GM18511 (cell line): Measurements from ENCODE around the gene MYH14.

Source experiments
- ATAC-seq: cut with Tn5 transposase; IDR thresholded peaks from one replicate; pipeline ENCODE4 v1.9.1; 2021; ENCODE audit warnings: mild to moderate bottlenecking, moderate library complexity; ENCODE audit not compliant: unreplicated experiment

The MYH14 gene

DNA sequence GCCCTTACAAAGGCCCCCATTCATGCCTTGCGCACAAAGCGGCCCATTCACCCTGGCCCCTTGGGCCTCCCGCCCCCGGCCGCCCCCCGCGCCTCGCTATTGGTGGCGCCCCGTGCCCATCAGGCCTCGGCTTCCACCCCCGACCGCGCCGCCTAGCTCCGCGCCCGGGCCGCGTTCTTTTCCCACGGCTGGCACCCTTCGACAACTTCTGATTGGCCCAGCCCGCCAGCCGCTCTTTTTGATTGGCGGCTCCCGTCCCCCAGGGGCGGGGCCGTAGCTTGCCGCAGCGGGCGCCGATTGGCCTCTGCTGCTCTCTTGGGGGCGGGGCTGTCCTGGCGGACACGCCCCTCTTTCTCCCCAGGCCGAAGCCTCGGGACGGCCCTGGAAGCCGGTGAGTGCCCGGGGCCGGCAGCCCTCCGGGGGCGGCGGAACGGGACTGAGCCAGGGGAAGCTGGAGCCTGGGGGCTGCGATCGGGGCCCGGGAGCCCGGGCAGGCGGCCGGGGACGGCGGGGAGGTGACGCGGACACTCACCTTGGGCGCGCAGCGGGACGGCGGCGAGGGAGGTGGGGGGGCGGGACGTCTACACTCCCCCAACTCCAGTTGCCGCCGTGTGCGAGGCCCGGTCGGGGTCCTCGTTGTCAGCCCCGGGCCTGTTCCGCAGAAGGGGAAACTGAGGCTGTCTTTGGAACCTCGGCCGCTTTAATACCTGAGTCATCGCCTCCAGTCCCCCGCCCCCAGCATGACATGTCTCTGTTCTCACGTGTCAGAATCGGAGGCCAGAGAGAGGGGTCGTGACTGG, at the start of gene MYH14:
Gene MYH14, plus strand, starts transcription at position 342 of the 800 bp plus-strand sequence. CDS start 6,744 bp downstream, outside the sequence.
- no peak for ATAC-seq

DNA sequence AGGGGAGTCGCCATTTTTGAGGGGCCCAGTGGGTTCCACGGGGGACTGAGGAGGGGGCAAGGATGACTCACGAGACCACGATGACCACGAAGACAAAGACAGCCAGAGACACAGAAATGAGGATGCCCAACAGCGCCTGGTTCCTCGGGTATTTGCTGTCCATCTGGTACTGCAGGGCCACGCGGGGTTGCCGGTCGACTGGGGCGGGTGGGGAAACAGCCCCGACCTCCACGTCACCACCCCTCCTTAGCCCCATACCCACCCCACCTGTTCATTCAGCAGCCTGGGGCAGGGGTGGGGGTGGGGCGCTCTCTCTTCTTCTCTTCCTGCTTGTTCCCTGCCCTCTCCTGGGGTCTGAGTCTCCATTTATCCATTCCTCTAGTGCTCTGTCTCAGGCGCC, 48.9 kb upstream of the MYH14 start:
- no peak for ATAC-seq

DNA sequence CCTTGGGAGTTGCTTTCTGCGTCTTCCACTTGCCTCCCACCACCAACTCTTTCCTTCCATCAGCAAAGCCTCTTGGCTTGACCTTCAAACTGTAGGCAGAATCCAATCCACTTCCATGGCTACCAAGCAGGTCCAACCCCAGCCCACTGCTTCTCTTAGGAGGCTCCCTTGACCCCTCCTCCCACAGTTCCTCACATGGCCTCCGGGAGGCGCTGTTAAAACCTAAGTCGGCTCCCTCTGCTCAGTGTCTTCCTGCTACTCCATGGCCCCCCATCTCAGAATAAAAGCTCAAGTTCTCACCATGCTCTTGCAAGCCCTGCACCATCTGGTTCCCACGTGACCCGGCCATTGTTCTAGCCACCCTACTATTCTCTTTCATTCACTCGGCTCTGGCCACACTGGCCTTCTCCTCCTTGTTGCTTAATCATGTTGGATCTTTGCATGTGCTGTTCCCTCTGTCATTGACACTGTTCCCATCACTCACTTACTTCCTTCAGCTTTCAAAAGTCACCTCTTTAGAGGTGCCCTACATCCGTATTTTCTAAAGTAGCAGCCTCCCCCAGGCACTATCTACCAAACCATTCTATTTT, 47.8 kb upstream of the MYH14 start:
- no peak for ATAC-seq

DNA sequence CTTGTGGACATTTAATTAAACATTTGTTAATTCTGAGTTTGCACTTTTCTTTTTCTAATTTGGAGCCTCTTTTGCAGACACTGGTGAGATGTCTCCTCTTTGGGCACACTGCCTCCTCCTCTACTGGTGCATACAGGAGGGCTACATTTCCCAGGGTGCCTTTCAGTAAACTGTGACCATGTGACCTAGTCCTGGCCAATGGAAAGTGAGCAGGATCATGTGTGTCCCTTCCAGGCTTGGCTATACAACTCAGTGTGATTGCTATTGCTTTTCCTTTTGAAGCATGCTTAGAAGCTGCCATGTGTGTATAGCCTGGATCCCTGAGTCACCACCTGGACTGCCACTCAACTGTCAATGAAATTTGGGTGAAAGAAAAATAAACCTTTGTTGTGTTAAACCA, 44.8 kb upstream of the MYH14 start:
- no peak for ATAC-seq

DNA sequence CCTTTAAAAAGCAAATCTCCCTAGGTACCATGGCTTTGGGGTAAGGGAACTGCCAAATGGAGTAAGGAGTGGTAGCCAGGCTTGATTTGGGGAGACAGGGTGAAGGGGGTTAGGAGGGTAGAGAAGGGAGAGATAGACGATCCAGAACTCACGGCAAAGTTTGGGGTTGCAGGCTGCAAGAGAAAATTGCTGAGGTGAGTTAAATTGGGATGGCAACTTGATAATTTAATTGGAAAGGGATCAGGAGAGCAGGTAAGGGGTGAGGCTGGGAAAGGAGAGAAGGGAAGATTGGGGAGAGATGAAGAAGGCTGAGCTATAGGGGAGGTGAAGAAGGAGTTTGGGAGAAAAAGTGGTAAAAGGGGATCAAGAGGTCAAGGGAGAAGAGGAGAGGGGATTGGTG, 44.3 kb upstream of the MYH14 start:
- ATAC-seq, result no peak

DNA sequence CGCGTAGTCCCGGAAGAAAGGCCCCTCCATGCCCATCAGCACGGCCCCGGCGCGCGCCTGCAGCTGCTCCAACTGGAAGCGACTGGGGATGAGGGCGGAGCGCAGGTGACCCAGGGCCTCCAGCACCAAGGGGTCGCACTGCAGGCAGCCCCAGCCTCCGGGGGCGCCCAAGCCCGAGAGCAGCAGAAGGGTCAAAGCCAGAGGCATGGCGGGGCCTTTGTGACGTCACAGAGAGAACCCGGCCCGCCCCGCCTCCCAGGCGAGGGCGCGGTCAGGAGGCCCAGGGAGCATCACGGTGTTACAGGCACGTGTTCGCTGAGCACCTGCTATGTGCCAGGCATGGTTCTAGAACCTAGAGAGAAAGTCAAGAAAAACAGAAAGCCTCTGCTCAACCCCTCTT, 40.4 kb upstream of the MYH14 start, which contains the start of gene IZUMO2:
Gene IZUMO2, minus strand, starts transcription at position 294 of the 400 bp plus-strand sequence. Its CDS starts 87 bp downstream, at position 207.
- no peak for ATAC-seq

DNA sequence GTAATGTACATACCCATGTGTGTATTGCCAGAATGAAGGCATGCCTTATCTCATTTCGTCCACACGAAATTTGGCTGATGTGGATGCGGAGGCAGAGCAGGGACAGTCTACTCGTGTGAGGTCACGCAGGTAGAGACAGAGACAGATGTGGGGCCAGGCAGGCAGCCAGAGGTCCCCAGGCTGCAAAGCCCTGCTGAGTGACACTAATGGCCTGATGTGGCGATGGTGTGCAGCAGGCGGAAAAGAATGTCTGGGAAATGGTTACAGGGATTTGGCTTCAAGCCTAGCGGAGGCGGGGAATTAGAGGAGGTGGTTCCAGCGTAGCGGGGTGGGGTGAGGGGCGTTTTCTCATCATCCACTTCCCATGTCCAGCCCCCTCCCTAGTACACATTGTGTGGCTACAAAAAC, 36.1 kb upstream of the MYH14 start:
- ATAC-seq, result no peak

DNA sequence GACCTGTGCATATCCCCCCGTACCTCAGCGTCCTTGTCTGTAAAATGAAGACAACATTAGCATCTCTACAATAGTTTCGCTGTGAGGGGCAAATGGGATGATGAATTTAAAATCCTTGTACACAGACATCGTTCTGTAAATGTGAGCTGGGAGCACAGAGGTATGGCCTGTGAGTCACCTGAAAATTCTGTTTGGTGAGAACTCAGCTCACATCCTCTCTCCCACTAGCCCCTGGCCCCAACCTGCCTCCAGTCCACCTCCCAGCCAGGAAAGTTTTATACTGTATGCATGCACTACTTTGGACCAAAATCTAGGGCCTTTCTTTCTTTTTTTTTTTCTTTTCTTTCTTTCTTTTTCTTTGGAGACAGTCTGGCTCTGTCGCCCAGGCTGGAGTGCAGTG, 31.7 kb upstream of the MYH14 start:
- no peak for ATAC-seq

DNA sequence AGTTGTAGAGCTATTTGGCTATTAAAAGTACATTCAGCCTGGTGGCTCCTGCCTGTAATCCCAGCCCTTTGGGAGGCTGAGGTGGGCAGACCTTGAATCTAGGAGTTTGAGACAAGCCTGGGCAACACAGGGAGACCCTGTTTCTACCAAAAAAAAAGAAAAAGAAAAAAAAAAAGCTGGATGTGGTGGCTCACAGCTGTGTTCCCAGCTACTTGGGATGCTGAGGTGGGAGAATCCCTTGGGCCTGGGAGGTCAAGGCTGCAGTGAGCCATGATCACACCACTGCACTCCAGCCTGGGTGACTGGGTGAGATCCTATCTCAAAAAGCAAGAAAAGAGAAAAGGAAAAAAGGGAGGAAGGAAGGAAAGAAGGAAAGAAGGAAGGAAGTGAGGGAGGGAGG, 30.7 kb upstream of the MYH14 start:
- ATAC-seq, result no peak

DNA sequence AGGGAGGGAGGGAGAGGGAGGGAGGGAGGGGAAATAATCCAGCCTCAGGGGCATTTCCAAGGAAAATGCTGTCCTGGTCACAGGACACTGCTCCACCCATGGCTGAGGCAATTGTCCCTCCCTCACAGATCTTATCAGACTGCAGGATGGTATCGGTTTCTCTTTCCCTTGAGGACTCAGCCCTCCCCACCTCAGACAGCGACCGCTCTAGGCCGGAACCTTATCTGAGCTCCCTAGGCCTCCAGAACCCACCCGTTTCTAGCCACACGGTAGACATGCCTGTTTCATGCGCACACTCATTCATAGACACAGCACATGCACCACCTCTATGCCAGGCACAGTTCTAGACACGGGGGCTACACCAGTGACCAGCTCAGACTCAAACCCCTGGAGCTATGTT, 30.3 kb upstream of the MYH14 start:
- no peak for ATAC-seq

DNA sequence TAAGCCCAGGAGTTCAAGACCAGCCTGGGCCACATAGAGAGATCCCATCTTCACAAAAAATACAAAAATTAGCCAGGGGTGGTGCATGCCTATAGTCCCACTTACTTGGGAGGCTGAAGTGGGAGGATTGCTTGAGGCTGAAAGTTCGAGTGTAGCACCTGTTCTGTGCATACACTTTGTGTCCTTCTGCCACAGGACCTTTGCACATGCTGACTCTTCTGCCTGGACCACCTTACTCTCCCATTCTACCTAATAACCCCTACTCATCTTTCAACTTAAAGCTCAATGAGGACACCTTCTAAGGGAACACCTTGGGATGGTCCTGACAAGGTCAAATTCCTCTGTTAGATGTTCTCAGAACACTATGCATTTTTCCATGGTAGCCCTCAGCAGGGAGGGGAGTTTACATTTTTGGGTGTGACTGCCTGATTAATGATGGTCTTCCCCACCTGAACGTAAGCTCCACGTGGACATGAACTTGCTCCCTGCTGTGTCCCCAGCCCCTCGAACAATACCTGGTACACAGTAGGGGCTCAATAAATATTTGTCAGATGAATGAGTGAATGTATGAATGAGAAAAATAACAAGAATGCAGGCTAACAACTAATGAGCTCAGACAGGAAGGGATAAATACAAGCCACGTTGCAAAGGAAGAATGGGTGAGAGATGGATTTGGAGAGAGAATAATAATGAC, 29.2 kb upstream of the MYH14 start:
- ATAC-seq, result no peak

DNA sequence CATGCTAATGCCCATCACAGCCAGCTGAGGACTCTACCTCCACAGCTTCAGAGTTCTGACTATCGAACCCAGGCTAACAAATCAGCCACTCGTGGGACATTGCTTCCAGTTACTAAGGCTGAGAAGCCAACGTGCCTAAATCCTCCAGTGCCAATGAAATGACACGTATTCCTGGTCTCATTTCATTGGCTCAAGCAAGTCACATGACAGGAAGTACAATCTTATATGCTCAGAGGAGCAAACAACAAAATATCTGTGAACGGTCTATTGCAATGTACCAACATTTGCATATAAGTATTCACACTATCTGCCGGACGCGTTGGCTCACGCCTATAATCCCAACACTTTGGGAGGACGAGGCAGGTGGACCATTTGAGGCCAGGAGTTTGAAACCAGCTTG, 27.5 kb upstream of the MYH14 start:
- no peak for ATAC-seq

DNA sequence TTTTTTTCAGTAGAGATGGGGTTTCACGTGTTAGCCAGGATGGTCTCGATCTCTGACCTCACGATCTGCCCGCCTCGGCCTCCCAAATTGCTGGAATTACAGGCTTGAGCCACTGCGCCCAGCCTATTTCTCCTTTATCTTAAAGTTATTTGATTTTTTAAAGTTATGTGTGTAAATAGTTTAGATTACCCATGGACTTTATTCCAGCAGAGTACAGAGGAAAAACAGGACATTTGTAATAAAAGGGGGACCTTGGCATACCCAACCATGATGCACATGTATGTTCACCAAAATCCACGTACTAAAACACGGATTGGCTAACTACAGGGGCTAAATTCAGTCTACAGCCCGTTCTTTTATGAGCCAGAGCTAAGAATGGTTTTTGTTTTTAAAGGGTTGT, 26.6 kb upstream of the MYH14 start:
- ATAC-seq, result no peak

DNA sequence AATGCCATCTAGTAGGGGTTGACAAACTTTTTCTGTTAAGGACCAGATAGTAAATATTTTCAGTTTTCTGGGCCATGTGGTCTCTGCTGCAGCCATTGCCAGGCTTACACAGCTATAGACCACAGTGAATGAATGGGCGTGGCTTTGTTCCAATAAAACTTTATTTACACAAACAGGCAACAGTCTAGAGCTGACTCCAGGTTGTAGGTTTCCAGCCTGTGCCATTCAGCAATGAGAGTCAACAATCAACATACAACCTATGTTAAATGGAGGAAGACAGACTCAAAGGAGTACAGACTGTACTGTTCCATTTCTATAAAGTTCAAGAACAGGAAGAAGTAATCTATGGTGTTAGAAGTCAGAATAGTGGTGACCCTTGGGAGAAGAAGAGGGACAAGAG, 25.1 kb upstream of the MYH14 start:
- ATAC-seq, result no peak

DNA sequence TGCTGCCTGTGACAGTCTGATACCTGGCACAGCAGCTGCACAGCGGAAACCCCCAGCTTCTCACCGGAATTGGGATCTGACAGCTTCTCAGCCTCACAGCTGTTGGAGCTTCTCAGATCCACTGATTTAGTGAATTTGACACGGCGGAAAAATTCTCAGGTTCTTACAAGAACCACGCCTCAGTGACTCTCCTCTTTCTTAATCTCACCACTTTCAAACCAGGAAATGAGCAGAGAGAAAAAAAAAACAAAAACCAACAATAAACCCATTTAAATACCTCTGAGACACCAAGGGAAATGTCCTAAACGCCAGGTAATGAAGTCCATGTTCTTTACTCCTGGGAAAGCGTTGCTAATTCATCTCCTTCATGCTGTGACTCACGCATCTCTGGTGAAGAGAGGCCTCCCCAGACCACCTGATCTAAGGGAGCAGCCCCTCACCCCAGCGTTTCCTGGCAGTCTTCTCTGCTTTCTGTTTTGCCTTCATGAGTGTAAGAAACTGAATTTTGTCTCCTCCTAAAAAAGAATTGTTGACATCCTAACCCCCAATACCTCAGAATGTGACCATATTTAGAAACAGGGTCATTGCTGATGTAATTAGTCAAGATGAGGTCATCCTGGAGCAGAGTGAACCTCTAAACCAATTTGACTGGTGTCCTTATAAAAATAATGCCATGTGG, 24.4 kb upstream of the MYH14 start:
- no peak for ATAC-seq

DNA sequence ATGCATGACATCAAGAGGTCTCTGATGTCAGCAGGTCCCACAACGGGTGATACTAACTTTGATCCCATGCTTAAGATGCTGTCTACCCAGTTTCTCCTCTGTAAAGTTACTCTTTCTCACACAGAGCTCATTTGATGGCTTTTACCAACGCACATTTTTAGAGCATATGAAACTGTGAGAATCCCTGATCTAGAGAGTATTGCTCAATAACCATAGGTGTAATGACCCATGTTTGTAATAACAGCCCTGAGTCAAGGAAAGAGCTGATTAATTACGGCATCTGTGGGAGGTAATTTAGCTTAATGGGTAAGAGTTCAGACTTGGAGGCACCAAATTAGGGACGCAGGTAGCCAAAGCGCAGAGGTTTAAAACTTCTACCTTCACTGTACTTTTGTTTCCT, 22.3 kb upstream of the MYH14 start:
- ATAC-seq, result no peak

DNA sequence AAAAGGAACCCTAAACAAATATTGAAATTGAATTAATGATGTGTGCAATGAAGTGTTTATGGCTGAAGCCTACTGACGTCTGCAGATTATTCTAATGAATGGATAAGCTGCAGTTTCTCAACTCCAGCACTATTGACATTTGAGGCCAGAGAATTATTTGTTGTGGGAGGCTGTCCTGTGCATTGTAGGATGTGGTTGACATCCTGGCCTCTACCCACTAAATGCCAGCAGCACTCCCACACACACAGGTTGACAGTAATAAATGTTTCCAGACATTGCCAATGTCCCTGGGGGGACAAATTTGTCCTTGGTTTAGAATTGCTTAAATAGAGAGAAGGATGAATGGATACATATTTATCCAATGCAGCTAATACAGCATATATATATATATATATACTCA, 19.2 kb upstream of the MYH14 start:
- ATAC-seq, result no peak

DNA sequence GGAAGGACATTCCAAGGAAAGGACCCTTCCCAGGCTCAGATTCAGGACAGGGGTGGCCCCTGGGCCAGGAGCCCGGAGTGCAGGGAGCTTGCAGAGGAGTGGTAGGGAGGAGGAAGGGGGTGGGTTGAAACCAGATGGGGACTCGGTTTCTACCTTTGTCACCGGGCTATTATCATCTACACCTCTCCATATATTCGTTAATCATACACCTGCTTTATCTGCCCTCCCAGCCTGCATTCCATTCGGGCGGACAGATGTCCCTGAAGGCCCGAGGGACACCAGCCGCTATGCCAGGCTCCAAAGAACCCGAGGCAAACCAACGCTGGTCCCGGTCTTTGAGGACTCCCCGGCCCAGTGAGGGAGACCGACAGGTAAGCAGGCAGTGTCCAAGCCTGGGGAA, 15.5 kb upstream of the MYH14 start:
- no peak for ATAC-seq

DNA sequence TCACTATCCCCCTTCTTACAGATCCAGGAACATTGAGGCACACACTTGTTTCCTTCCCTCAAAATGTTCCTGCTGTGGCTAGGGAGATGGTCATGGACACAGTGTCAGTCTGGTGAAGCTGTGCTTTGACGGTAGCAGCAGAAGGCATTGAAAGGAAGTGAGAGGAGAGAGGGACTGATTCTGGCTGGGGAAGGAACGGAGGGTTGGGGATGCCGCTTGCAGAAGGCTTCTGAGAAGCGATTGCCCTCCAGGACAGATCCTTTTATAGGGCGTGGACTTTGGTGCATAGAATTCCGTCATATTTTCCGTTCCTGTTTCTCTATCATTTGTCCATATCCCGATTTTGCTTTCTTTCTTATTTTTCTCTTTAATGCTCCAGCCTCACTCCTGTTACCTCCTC, 14.1 kb upstream of the MYH14 start:
- ATAC-seq, result no peak

DNA sequence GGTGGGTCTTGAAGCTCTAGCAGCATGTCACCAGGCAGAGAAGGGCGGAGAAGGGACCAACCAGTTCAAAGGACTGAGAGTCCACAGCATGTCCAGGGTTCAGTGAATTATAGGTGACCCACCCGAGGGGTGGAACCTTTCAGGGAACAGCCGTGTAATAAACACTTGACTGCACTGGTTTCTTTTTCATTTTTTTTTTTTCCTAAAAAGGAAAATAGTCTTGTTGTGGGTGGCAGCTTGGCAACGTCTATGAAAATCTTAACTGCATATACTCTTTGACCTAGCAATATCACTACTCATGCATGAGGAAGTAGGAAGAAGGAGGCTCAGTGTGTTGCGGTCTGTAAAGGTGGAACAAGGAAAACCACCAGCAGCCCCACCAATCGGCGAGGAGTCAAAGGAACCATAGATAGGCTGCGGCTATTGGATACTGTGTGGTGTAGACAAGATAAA, 13.0 kb upstream of the MYH14 start:
- ATAC-seq, result no peak

DNA sequence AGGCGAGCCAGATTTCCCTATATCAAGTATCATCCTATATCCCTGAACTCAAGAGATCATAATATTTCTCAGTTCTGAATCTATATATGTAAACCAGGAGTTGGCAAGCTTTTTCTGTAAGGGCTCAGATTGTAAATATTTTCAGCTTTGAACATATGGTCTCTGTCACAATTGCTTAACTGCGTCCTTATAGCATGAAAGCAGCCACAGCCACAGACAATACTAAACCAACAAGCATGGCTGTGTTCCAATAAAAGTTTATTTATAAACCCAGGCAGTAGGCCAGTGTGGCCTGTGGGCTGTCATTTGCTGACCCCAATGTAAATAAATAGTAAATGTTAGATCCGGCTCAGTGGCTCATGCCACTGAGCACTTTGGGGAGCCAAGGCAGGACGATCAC, 12.2 kb upstream of the MYH14 start:
- no peak for ATAC-seq
